Left renal cortex interstitium (tissue), 4 donors: ENCODE measurements around the gene CACFD1. TPM values are rescaled to one million over a fixed set of nuclear protein-coding genes. Genes with fewer than 3 reads are reported as not detected.
A peak's percentile ranks its signal among the peaks of the same experiment; 100 is the strongest.
"Not testable (repeated sequence)": the region's sequence is repeated elsewhere in the genome, so short reads cannot be mapped to it uniquely, and the experiment has no call there.

Experiments used
- DNase-seq, 4 donors: peaks; one replicate each; pipeline ENCODE4 v3.0.0-alpha.2; 2013; ENCODE audit warnings: low read depth in 4 of 4, low spot score in 2 of 4, missing footprints in 1 of 4
- polyA plus RNA-seq, 4 donors: library from polyadenylated mRNA; unstranded; fragments of 120-200 nt; gene quantifications; one replicate each; pipeline ENCODE4 v1.2.1, GENCODE V29; 2013; ENCODE audit not compliant: insufficient read length in 4 of 4

The CACFD1 gene
- polyA plus RNA-seq, 4 donors: 24.9 to 40.7 (median 33.4) TPM

DNA sequence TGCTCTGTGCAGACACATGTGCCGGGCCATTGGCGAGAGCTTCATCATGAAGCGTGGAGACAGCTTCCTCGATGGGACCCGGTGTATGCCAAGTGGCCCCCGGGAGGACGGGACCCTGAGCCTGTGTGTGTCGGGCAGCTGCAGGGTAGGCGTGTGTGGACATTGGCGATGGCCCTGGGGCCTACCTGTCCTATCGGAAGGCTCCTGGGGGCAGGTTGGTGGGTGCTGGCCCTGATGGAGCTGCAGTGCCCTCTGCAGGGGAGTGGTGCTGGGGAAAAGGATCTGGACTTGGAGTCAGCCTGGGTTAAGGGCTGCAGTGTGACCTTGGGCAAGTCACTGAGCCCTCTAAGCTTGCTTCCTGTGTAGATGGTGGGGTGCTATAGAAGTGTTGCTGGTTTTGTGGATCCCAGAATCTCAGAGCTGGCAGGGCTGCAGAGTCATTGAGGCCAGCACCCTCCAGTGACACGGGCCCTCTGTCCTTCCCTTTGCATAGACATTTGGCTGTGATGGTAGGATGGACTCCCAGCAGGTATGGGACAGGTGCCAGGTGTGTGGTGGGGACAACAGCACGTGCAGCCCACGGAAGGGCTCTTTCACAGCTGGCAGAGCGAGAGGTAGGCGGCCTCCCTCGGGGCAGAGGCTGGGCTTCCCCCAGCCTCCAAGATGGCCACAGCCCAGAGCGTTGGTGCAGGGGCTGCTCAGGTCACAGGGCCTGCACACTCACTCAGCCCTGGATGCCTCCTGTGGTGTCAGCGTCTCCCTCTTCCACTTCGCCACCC is 21.8 kb upstream of the CACFD1 start:
- DNase-seq: no peak

DNA sequence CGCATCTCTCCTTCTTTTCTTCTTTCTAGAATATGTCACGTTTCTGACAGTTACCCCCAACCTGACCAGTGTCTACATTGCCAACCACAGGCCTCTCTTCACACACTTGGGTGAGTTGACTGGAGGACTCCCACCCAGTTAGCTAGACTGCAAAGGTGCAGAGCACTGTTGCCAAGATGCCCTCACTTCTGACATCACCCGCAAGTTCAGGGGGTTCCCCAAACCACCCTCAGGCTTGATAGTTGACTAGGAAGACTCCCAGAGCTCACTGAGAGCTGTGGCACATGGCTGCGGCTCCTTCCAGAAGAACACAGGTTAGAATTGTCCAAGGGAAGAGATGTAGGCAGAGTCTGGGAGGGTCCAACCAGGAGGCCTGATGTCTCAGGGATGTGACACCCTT is 20.4 kb upstream of the CACFD1 start:
- no peak for DNase-seq

- DNase-seq: no peak
Measured at GRCh38 chr9:133440874-133441273, 18.9 kb upstream of the CACFD1 start.

DNA sequence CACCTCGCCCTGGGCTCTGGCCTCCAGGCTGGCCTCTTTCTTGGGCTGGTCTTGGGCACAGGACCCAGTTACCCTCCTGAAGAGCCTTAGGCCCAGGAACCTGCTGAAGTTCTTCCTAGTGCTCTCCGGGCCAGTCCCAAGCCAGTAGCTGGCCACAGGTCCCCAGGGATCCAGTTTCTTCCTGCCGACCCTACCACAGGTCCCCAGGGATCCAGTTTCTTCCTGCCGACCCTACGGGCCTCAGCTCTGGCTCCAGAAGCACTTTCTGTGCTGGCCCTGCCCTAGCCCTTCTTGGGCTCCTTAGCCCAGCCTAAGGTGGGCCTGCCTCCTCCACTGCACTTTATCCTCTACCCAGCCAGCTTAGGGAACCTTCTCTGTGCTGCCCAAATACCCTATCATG is 18.2 kb upstream of the CACFD1 start:
- DNase-seq: no peak

DNA sequence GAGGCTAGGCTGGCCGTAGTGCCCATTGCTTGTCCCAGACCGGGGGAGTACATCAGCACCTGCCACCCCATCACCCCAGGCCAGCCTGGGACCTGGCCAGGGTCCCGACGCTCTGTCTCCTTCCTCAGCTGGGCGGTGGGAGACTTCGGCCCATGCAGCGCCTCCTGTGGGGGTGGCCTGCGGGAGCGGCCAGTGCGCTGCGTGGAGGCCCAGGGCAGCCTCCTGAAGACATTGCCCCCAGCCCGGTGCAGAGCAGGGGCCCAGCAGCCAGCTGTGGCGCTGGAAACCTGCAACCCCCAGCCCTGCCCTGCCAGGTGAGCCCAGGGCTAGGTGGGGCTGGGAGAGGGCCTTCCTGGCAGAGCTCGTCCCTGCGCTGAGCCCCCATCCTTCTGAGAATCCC is 16.5 kb upstream of the CACFD1 start:
- DNase-seq: no peak

- DNase-seq: no peak
Measured at GRCh38 chr9:133443982-133444381, 15.8 kb upstream of the CACFD1 start.

DNA sequence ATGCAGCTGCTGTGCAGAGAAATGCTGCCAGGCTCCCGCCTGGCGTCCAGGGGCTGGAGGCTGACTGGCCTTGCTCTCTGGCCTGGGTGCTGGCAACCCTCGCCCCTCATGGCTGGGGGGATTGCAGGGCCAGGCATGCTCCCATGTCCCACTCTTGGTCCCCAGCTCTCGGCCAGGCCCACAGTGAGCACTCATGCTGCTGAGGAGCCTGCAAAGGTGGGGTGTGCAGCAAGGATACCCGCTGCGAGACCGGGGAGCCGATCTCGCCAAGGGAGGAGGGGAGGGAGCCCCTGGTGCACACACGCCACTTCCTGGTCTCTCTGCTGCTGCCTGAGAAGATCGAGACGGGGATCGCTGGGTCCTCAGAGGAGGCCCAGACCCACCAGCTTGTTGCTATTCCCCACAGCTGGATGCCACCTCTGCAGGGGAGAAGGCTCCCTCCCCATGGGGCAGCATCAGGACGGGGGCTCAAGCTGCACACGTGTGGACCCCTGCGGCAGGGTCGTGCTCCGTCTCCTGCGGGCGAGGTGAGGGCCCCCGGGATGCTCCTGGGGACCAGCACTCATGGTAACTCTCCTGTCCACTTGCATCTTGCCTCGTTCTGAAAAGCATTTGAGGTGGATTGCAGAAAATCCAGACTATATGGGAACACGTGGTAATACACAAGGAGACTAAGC is 14.3 kb upstream of the CACFD1 start:
- DNase-seq: no peak

DNA sequence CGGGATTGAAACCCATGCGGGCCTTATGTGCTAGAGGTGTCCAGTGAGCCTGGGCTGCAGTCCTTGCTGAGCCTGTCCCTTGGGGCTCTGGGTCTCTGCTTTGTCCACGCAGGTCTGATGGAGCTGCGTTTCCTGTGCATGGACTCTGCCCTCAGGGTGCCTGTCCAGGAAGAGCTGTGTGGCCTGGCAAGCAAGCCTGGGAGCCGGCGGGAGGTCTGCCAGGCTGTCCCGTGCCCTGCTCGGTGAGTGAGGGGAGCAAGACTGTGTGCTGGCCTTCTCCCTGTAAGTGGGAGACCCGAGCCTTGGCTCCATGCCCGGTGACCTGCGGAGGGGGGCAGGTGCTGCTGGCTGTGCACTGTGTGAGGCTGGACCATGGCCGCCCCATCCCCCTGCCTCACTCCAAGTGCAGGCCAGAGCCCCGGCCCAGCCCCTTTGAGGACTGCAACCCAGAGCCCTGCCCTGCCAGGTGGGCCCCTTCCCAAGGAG is 11.2 kb upstream of the CACFD1 start:
- DNase-seq: no peak

- DNase-seq: no peak
Measured at GRCh38 chr9:133449760-133450159, 10.0 kb upstream of the CACFD1 start.

DNA sequence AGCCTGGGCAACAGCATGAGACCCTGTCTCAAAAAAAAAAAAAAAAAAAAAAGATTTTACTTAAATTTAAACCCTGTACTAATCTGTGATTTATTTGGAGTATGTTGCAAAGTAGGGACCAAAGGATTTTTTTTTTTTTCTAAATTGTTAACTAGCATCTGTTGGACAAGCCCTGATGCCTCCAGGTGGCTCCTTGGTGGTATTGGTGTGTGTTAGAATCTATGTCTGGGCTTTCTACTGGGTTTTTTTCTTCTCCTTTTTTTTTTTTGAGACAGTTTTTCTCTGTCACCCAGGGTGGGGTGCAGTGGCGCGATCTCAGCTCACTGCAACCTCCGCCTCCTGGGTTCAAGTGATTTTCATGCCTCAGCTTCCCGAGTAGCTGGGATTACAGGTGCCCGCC is 7.9 kb upstream of the CACFD1 start:
- DNase-seq: not testable (repeated sequence)

GRCh38 chr9:133452562-133452961 is 7.2 kb upstream of the CACFD1 start:
- no peak for DNase-seq

DNA sequence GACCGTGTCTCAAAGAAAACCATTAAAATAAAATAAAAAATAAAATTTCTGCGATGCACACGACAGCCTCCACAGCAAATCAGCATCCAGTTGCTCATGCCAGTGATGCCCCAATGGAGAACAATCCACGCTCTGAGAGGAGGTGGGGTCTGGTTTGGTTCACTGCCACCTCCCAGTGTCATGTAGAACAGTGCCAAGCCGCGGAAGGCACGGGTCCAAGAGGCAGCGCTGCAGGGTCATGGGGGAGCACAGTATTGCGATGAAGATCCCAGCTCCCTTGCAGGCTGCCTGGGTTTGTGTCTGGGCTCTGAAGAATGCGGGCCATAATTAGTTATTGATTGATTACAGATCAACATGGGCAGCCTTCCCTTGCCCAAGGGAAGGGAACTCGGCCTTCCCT is 6.1 kb upstream of the CACFD1 start:
- no peak for DNase-seq

- DNase-seq: no peak
Measured at GRCh38 chr9:133454325-133454724, 5.5 kb upstream of the CACFD1 start.

- no peak for DNase-seq
Measured at GRCh38 chr9:133454943-133455673, 4.7 kb upstream of the CACFD1 start.

DNA sequence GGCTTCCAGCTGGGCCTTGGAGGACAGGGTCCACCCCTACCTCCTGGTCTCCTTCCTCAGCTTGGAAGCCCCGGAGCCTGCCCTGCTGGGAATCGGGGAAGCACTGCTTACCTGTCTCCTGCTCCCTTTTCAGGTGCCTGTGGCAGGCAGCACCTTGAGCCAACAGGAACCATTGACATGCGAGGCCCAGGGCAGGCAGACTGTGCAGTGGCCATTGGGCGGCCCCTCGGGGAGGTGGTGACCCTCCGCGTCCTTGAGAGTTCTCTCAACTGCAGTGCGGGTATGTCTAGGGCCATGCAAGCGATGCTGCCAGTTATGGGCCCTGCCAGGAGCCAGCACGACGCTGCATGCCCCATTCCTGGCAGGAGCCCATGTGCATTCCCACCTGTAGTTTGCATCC is 3.8 kb upstream of the CACFD1 start:
- DNase-seq: no peak

GRCh38 chr9:133456409-133456808 is 3.4 kb upstream of the CACFD1 start:
- no peak for DNase-seq

GRCh38 chr9:133457233-133457632 is 2.5 kb upstream of the CACFD1 start:
- DNase-seq: no peak

DNA sequence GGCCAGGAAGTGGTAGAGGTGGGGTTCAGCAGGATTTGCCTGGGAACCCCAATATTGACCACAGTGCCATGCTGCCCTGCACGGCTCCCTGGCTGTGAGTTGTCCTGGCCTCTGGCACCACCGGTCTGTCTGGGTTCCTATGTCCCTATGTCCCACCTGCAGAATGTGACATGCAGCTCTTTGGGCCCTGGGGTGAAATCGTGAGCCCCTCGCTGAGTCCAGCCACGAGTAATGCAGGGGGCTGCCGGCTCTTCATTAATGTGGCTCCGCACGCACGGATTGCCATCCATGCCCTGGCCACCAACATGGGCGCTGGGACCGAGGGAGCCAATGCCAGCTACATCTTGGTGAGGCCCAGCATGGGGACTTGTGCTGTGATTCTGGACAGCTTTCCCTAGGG is 2.0 kb upstream of the CACFD1 start:
- no peak for DNase-seq

- DNase-seq: no peak
Measured at GRCh38 chr9:133458643-133459312, 1.0 kb upstream of the CACFD1 start.

DNA sequence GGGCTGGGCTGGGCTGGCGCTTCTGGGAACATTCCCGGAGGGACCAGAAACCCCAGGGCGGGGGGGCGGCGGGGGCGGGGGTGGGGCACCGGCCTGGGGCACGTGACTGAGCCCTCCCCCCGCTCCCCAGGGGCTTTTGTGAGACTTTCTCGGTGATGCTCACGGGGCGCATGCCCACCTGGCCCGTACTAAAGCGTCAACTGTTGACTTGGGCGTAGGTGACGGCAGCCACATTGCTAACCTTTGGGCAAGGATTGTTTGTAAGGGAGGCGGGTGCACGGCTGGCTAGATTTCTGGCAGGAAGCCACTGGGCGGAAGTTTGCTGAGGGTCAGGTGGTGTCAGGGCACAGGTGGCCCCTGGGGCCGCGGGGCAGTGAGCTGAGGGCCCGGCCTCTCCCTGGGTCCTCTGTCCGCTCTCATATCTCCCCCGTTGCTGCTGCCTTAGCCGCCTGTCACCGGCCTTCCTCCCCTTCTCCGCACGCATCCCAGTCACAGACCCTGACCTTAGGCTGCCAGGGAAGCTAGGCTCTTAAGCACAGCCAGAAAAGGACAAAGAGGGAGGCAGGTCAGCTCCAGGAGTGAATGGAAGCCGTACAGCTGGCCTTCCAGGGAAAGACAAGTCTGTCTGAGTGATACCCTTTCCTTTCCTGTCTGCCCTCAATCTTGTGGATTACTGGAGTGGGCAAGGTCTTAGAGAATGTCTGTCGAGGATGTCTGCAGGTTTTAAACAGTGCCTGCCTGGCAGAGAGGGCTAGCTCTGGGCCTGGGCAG is 812 bp downstream of the CACFD1 start:
- DNase-seq: peak in 1 of 4 donors; percentile 29
